HG03354 (cell line): ENCODE measurements around the gene DHRS1.

Experiments used
- ATAC-seq: cut with Tn5 transposase; IDR thresholded peaks from one replicate; pipeline ENCODE4 v1.9.1; 2021; ENCODE audit warnings: mild to moderate bottlenecking; ENCODE audit not compliant: unreplicated experiment, poor library complexity, severe bottlenecking

The DHRS1 gene

DNA sequence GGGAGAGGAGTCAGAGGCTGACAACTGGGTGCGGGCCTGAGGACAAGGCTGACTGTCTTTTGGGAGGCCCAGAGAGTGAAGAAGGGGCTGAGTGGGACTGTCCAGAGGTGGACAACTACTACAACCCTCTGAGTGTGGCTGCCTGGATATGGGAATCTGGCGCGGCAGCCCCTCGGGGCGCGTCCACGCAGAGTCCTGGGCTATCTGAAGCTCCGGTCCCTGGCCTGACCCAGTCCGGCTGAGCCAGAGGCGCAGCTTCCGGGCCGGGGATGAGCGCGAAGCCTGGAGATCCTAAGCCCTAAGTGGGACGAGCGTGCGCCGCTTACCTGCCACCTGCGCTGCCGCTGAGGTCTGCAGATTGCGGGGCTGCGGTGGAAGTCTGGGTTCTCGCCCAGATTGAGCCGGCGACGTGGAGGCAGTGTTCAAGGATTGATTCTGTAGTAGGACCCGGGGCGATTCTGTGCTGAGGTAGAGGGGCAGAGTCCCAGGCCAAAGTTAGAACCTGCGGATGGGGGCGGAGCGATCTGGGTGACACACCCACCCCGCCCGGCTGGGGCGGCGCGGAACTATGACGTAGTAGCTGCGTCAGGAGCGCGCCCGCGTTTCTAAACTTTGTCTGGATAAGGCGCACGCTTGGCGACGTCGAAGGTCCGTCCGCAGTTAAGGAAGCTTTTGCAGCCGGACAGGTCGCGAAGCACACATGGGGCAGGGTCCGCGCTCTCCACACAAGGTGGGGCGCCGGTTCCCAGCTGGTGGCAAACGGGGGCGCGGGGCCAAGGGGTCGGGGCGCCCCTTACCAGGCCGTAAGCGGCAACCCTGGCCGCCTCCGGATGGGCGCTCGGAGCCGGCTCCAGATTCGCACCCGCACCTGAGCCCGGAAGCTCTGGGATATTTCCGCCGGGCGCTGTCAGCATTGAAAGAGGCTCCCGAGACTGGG lies at the start of gene DHRS1, which contains the start of gene NOP9:
Gene DHRS1, minus strand, starts transcription at position 526 of the 937 bp plus-strand sequence. CDS start 674 bp downstream, outside the sequence.
Gene NOP9, plus strand, starts transcription at position 596 of the 937 bp plus-strand sequence. Its CDS starts 105 bp downstream, at position 701.
- peak; percentile 75 for ATAC-seq

DNA sequence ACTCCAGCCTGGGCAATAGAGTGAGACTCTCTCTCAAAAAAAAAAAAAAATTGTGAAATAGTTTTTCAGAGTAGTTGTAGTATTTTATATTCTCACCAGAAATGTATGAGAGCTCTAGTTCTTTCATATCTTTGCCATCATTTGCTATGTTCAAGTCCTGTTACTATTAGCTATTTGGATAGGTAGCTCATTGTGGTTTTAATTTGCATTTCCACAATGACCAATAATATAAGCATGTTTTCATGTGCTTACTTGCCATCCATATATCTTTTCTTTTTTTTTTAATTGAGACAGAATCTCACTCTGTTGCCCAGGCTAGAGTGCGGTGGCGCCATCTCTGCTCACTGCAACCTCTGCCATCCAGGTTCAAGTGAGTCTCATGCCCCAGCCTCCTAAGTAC lies 48.6 kb upstream of the DHRS1 start:
- ATAC-seq: no peak

- ATAC-seq: no peak
These were observed 47.6 kb upstream of the DHRS1 start for GRCh38 chr14:24347134-24347533.

DNA sequence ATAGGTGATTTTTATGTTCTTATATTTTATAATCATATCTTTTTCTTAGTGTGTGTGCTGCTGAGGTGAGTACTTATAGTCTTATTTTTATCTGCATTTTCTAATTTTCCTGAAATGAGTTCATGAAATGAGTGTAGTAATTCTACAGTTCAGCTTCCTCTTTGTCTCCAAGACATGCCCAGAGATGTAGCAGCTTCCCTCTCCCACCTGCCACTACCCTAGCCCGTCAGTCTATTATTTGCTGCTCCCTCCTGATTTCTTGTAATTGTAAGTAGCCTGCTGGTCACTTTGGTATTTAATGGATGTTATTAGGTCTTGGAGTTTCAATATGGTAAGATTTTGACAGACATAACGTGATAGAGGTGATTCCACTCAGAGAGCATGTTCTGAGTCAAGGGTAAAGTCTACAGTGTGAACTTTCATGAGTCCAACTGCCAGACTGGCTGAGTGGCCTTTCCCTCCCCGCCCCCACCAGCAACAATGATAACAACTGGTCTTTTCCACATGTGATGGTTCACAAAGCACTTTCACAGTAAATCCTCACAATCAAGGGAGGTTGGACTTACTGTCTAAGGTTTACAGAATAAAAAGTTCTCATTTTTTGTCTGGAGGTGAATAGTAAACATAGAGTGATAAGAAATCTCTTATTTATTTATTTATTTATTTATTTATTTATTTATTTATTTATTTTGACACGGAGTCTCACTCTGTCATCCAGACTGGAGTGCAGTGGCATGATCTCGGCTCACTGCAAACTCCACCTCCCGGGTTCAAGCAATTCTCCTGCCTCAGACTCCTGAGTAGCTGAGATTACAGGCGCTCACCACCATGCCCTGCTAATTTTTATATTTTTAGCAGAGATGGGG lies 44.4 kb upstream of the DHRS1 start:
- ATAC-seq: no peak

DNA sequence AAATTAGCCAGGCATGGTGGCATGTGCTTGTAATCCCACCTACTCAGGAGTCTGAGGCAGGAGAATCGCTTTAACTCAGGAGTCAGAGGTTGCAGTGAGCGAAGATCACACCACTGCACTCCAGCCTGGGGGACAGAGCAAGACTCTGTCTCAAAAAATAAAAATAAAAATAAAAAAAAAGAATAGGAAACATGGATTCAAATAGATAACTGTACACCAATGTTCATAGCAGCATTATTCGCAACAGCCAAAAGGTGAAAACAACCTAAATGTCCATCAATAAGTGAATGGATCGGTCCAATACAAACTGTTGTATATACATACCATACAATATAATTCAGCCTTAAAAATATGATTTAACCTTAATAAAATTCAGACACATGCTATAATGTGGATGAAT lies 43.3 kb upstream of the DHRS1 start:
- ATAC-seq: no peak

GRCh38 chr14:24340606-24341005 lies 41.0 kb upstream of the DHRS1 start:
- ATAC-seq: no peak

GRCh38 chr14:24339284-24340151 lies 39.9 kb upstream of the DHRS1 start, which contains the start of gene RIPK3:
Gene RIPK3 (minus strand): TSS chr14:24339991. CDS start chr14:24339826, 165 bp downstream.
- ATAC-seq: peak; percentile 87

DNA sequence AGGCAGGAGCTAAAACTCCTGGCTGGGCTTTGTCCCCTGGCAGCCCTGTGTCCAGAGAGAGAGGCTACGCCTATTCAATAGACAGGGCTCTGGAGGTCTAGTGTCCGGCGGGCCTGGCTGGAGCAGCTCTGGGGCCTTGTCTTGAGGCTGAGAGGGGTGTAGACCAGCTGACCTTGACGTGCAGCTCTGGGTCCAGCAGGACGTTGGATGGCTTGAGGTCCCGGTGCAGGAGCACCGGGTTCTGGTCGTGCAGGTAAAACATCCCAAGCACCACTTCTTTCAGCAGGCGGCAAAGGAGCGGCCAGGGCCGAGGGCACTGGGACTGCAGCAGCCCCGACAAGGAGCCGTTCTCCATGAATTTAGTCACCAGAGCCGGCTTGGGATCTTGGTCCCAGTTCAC lies 39.3 kb upstream of the DHRS1 start:
- no peak for ATAC-seq

DNA sequence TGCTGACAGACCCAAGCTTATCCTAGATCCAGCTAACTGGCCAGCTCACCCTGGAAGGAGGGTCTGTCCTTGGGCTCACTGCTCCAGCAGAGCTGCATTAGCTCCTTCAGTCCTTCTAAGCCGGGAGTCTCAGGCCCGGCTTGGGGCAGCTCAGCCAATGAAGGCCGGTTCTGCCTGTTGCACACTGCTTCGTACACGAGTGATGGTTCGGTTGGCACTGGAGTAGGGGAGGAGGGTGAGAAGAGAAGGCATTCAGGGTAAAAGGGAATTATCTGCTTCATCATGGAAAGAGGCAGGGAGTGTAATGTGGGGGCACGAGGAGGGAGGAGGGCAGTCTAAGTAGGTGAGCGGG lies 38.2 kb upstream of the DHRS1 start:
- ATAC-seq: no peak

- no peak for ATAC-seq
These were observed 37.7 kb upstream of the DHRS1 start for GRCh38 chr14:24337144-24337823.

DNA sequence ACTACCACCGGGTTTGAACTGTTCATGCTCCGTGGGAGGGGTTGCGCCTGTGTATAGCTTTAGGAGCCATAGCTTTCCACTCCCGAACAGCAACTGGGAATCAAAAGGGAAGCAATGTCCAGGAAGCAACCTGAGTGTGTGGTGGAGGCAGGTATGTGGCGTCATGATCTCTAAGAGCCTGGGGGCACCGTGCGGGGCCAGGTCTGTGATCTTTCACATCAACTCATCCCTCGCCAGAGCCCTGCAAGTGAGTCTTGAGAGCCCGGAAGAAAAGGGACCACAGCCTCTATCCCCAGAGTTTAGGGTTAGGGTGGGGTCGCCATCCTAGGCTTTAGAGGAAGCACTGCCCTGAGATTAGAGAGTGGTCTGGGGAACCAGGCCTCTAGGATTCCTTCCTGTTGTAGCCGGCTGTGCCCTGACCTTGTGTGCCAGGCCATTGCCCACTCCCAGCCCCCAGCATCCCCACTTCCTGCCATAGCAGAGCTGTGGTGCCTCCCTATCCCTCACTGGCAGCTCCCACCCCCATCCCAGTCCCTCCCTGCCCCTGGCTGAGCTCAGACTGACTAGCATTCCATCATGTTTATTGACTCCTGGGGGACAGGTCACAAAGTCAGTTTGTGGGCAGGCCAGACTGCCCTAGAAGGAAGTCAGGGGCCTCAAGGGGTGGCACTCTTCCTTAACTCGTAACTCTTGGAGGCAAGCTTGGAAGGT lies 36.0 kb upstream of the DHRS1 start:
- no peak for ATAC-seq

GRCh38 chr14:24334431-24335291 lies 35.1 kb upstream of the DHRS1 start, which contains the start of gene ADCY4:
Gene ADCY4 (minus strand): TSS chr14:24335071. CDS start chr14:24334652, 419 bp downstream.
- ATAC-seq: no peak

DNA sequence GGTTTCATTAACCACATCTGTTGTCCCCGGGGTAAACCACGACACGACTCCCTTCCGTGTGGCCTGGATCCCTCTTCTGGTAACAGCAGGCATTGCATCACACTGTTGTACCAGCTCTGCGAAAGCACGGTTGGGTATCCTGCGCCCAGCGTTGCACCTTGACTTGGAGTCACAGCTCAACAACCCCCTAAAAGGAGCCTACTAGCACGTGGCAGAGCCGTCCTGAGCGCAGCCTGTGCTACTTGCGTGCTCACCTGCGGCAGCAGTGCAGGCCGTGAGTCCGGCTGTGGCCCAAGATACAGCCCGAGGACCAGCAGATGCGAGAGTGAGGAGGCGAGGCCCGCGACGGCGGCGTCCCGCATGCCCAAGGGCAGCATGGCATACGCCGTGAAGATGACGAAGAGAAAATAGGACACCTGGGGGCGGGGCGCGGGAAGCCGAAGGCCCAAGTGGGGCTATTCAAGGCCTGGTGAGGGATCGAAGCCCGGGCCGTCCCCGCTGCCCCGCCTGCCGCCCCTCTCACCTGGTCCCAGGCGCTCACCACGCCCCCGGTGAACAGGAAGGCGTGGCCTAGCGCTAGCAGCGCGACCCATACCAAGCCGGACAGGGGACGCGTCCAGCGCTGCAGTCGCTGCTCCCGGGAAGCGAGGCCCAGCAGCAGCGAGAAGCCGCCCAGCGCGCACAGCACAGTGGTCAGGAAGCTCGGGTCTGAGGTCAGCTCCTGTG lies 32.9 kb upstream of the DHRS1 start:
- peak; percentile 88 for ATAC-seq

DNA sequence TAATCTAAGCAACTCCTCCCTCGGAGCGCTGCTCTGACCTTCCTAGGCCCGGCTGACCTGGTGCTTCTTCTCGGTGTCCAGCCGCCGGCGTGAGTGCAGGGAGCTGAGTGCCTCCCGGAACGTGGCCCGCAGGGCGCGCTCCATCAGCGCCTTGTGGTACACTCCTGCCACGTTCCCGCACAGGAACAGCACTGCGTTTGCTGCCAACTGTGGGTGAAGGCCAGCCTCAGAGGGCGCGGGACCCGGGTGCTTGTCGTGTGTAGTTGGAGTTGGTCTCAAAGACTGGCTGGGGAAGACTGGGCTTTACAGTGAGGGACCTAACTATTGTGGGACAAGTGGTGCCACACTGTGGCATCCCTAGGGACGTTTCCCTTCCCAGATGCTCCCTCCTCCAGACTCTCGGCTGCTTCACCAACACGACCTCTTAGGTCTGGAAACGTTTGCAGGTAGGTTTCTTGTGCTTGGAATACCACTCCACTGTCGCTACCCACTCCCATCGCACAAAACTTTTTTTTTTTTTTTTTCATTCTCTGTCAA lies 32.2 kb upstream of the DHRS1 start:
- peak; percentile 2 for ATAC-seq

- ATAC-seq: no peak
These were observed 31.5 kb upstream of the DHRS1 start for GRCh38 chr14:24330973-24331674.

- ATAC-seq: no peak
These were observed 30.2 kb upstream of the DHRS1 start for GRCh38 chr14:24329736-24330135.
